Endodermal cell (in vitro differentiated cells): ENCODE results near the gene SFSWAP. TPM values are rescaled to one million over a fixed set of nuclear protein-coding genes. Genes with fewer than 3 reads are reported as not detected.

Experiments used
- DNase-seq: peaks from one replicate; pipeline ENCODE4 v3.0.0-alpha.2; 2017
- H3K27ac ChIP-seq: 2 replicates; pipeline ENCODE4 v1.5.1; 2013; ENCODE audit warnings: mild to moderate bottlenecking, low read depth, low read length, moderate library complexity
- H3K27me3 ChIP-seq: 2 replicates; pipeline ENCODE4 v1.6.1; 2013; ENCODE audit warnings: mild to moderate bottlenecking, low read length, moderate library complexity; ENCODE audit not compliant: insufficient read depth, control insufficient read depth, poor library complexity, severe bottlenecking
- H3K36me3 ChIP-seq: 2 replicates; pipeline ENCODE4 v1.7.0; 2013; ENCODE audit warnings: mild to moderate bottlenecking, low read length, moderate library complexity; ENCODE audit not compliant: control insufficient read depth, insufficient read depth
- H3K4me1 ChIP-seq: one replicate; pipeline ENCODE4 v1.7.0; 2013; ENCODE audit warnings: low read length; ENCODE audit not compliant: control insufficient read depth, insufficient read depth
- H3K4me3 ChIP-seq: 2 replicates; pipeline ENCODE4 v1.5.1; 2013; ENCODE audit warnings: mild to moderate bottlenecking, low read length, moderate library complexity
- H3K9ac ChIP-seq: 2 replicates; pipeline ENCODE4 v1.6.1; 2013; ENCODE audit warnings: mild to moderate bottlenecking, low read length, moderate library complexity; ENCODE audit not compliant: poor library complexity, severe bottlenecking; ENCODE audit errors: extremely low read depth
- H3K9me3 ChIP-seq: 2 replicates; pipeline ENCODE4 v1.6.1; 2013; ENCODE audit warnings: mild to moderate bottlenecking, low read length, moderate library complexity; ENCODE audit not compliant: control insufficient read depth
- H3K27ac Mint-ChIP-seq: 2 replicates; pipeline ENCODE4 v1.8.0; 2020; ENCODE audit warnings: mixed read lengths
- H3K27me3 Mint-ChIP-seq: 2 replicates; pipeline ENCODE4 v1.8.0; 2021; ENCODE audit warnings: mild to moderate bottlenecking, mixed read lengths; ENCODE audit not compliant: insufficient read depth
- H3K36me3 Mint-ChIP-seq: 2 replicates; pipeline ENCODE4 v1.8.0; 2020; ENCODE audit warnings: low read depth, mixed read lengths
- H3K4me1 Mint-ChIP-seq: 2 replicates; pipeline ENCODE4 v1.8.0; 2020; ENCODE audit warnings: mixed read lengths
- H3K4me3 Mint-ChIP-seq: 2 replicates; pipeline ENCODE4 v1.8.0; 2020; ENCODE audit warnings: mild to moderate bottlenecking, moderate library complexity, mixed read lengths
- H3K9me3 Mint-ChIP-seq: 2 replicates; pipeline ENCODE4 v1.8.0; 2020; ENCODE audit warnings: mild to moderate bottlenecking, mixed read lengths
- WGBS, 2 experiments: methylation state at CpG; one replicate each; pipeline versions ENCODE4 v1.1.5 to v1.1.7; 2013; ENCODE audit warnings: missing lambda C conversion rate in 2 of 2, mixed read lengths in 1 of 2; ENCODE audit not compliant: insufficient coverage in 1 of 2, insufficient read length in 1 of 2; 5-methylcytosine and 5-hydroxymethylcytosine counted together
- total RNA-seq, 2 donors: library from RNA; stranded (reverse); fragmentation: NEBNext Ultra II Directional in 1 of 2; extraction: Animal tissue kit (Norgen Biotek cat#: 25700) in 1 of 2; gene quantifications; 2 replicates in 1 of 2; 3 replicates in 1 of 2; pipeline ENCODE4 v1.2.1, GENCODE V29; 2021
- TF ChIP-seq, protein P1 (sequence below): fragments of 200-600 bp; sonication (generic); conservative IDR thresholded peaks from 2 replicates; pipeline ENCODE4 v1.5.0; 2021; ENCODE audit warnings: antibody characterized with exemption, mild to moderate bottlenecking

The SFSWAP gene
- total RNA-seq, 2 donors from 2014 or later = 50.0 to 52.3 TPM

DNA sequence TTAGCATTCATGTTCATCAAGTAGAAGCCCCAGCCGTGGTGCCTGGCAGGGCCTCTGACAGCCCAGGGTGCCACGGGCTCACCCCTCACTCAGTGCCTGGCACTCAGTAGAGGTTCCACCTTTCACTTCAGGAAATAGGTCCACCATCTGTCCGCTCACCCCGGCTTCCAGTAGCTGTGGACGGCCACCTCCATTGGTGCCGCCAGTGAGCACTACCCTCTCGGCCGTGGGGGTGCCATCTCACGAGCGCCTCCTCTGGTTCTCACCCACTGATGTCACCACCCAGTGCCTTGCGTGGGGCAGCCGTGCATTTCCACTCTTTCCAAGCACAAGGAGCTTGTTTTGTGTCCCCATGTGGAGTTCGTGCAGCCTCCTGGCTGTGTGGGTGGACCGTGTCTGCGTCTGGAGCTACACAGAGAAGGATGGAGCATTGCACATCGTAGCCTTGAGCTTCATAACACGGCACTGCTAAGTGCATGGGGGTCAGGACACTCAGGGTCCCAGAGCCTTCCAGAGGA, 76.3 kb downstream of the SFSWAP start:
- peaks cover 67% of the 10 kb centered on the region for H3K36me3 ChIP-seq
- DNase-seq = no peak
- H3K4me3 ChIP-seq = no peak overlapping the region
- 96 to 98% methylated on average over 11 to 17 of the region's 17 CpGs for WGBS, 2 experiments
- Mint-ChIP-seq H3K27me3 (no peaks in the 10 kb centered on the region), H3K4me3 (no peak overlapping the region), H3K27ac (no peak overlapping the region), H3K4me1 (peaks cover 14% of the 10 kb centered on the region), H3K36me3 (peaks cover 74% of the 10 kb centered on the region), H3K9me3 (peaks cover 6% of the 10 kb centered on the region)
- H3K27ac ChIP-seq = no peak overlapping the region
- TF ChIP-seq, protein P1, sequence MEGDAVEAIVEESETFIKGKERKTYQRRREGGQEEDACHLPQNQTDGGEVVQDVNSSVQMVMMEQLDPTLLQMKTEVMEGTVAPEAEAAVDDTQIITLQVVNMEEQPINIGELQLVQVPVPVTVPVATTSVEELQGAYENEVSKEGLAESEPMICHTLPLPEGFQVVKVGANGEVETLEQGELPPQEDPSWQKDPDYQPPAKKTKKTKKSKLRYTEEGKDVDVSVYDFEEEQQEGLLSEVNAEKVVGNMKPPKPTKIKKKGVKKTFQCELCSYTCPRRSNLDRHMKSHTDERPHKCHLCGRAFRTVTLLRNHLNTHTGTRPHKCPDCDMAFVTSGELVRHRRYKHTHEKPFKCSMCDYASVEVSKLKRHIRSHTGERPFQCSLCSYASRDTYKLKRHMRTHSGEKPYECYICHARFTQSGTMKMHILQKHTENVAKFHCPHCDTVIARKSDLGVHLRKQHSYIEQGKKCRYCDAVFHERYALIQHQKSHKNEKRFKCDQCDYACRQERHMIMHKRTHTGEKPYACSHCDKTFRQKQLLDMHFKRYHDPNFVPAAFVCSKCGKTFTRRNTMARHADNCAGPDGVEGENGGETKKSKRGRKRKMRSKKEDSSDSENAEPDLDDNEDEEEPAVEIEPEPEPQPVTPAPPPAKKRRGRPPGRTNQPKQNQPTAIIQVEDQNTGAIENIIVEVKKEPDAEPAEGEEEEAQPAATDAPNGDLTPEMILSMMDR = no peak
- no peaks in the 10 kb centered on the region for H3K4me1 ChIP-seq
- no peaks in the 10 kb centered on the region for H3K27me3 ChIP-seq
- no peak overlapping the region for H3K9ac ChIP-seq
- H3K9me3 ChIP-seq = no peaks in the 10 kb centered on the region

DNA sequence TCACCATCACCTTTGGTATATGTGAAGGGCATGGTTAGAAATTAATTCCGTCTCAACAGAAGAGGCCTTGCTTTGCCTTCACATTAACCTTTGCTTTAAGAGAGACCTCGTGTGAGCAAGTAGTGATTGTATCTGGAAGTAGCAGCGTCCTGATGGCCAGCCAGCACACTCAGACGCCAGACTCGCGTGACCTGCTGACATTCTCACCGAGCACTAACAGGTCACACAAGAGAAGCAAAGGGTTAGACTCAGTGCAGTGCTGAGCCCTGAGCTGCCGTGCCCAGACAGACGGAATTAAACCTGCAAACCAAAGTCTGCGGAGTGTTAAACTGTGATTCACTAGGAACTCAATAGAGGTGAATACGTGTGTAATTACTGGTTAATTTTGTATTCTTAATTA, 77.2 kb downstream of the SFSWAP start:
- Mint-ChIP-seq H3K4me1 (peaks cover 14% of the 10 kb centered on the region), H3K36me3 (peaks cover 77% of the 10 kb centered on the region), H3K27ac (no peak overlapping the region), H3K4me3 (no peak overlapping the region), H3K9me3 (peaks cover 6% of the 10 kb centered on the region), H3K27me3 (no peaks in the 10 kb centered on the region)
- no peak for DNase-seq
- H3K27ac ChIP-seq = no peak overlapping the region
- 96% methylated on average over 10 to 11 of the region's 11 CpGs for WGBS, 2 experiments
- H3K27me3 ChIP-seq = no peaks in the 10 kb centered on the region
- no peak overlapping the region for H3K4me3 ChIP-seq
- TF ChIP-seq, protein P1 = no peak
- H3K36me3 ChIP-seq = peaks cover 64% of the 10 kb centered on the region
- H3K9ac ChIP-seq = no peak overlapping the region
- H3K4me1 ChIP-seq = no peaks in the 10 kb centered on the region
- H3K9me3 ChIP-seq = no peaks in the 10 kb centered on the region

GRCh38 chr12:131789638-131790037, 78.7 kb downstream of the SFSWAP start:
- Histone ChIP-seq H3K9ac (no peak overlapping the region), H3K9me3 (no peaks in the 10 kb centered on the region), H3K4me3 (no peak overlapping the region), H3K27ac (no peak overlapping the region), H3K27me3 (no peaks in the 10 kb centered on the region), H3K4me1 (no peaks in the 10 kb centered on the region), H3K36me3 (peaks cover 62% of the 10 kb centered on the region)
- Mint-ChIP-seq H3K27ac (no peak overlapping the region), H3K9me3 (peaks cover 6% of the 10 kb centered on the region), H3K27me3 (no peaks in the 10 kb centered on the region), H3K36me3 (peaks cover 85% of the 10 kb centered on the region), H3K4me3 (no peak overlapping the region), H3K4me1 (peaks cover 4% of the 10 kb centered on the region)
- TF ChIP-seq, protein P1 = no peak
- WGBS, 2 experiments = 95 to 97% methylated on average over 12 of the region's 12 CpGs
- DNase-seq = no peak
